K562 (cell line): ENCODE results near the gene GHITM. TPM values are rescaled to one million over a fixed set of nuclear protein-coding genes. Genes with fewer than 3 reads are reported as not detected.

Experiments used
- ATAC-seq: fragments of 200-7000 bp; cut with Tn5 transposase; 3 replicates; pipeline ENCODE4 v1.9.1; 2020; ENCODE audit warnings: moderate library complexity
- BruUV-seq: library from RNA; stranded (reverse); fragments of 400-500 nt; replicated peaks from 2 replicates; lab custom pipeline; 2021; lab: Mats Ljungman, UMichigan
- CTCF ChIA-PET: fragments of 300-600 bp; formaldehyde crosslinking; extraction: SDS; loops from one replicate; lab custom pipeline; 2021; ENCODE audit warnings: low intra/inter-chr PET ratio; lab: Yijun Ruan, JAX
- POLR2A ChIA-PET: fragments of 300-600, 350-650 bp; sonication (Branson Sonifier 250); formaldehyde crosslinking; extraction: SDS; loops from one replicate; lab custom pipeline; 2021; ENCODE audit warnings: antibody characterized with exemption, inconsistent platforms; lab: Yijun Ruan, JAX
- DNase-seq, 4 experiments: peaks; one replicate each; pipeline versions ENCODE4 v3.0.0 to v3.0.0-alpha.2; 2011 to 2018; ENCODE audit warnings: low spot score in 3 of 4, mixed read lengths in 3 of 4; ENCODE audit errors: extremely low read depth in 1 of 4
- FAIRE-seq: peaks from 2 replicates; lab custom pipeline; 2011; peaks lifted over from hg19 to GRCh38; lab: Jason Lieb, UNC
- H2AFZ ChIP-seq: 2 replicates; pipeline ENCODE4 v1.6.0; 2011; ENCODE audit warnings: low read depth, low read length, control low read depth, inconsistent platforms
- H3K27ac ChIP-seq: fragments of 200-600 bp; 3 replicates; pipeline ENCODE4 v1.8.0; 2011; ENCODE audit warnings: low read depth, mild to moderate bottlenecking, control low read depth, inconsistent platforms, low read length, moderate library complexity, mixed read lengths; ENCODE audit errors: extremely low read depth
- H3K27me3 ChIP-seq, 2 experiments: fragments of 300-600 bp in 1 of 2; 2 replicates in 1 of 2; 3 replicates in 1 of 2; pipeline versions ENCODE4 v1.6.0 to v1.8.0; 2011; ENCODE audit warnings: inconsistent platforms in 2 of 2, low read length in 2 of 2, mild to moderate bottlenecking in 1 of 2, mixed read lengths in 1 of 2, moderate library complexity in 1 of 2; ENCODE audit not compliant: control insufficient read depth in 2 of 2, insufficient read depth in 2 of 2
- H3K36me3 ChIP-seq: fragments of 300-600 bp; 3 replicates; pipeline ENCODE4 v1.8.0; 2011; ENCODE audit warnings: mild to moderate bottlenecking, low read length, inconsistent platforms; ENCODE audit not compliant: control insufficient read depth, insufficient read depth
- H3K4me1 ChIP-seq, 2 experiments: fragments of 200-600 bp in 1 of 2; replicated peaks in 1 of 2; 2 replicates in 1 of 2; 3 replicates in 1 of 2; pipeline versions ENCODE4 v1.5.1 to v1.8.0; 2011; ENCODE audit warnings: inconsistent platforms in 2 of 2, low read length in 2 of 2, mild to moderate bottlenecking in 1 of 2, mixed read lengths in 1 of 2, moderate library complexity in 1 of 2; ENCODE audit not compliant: control insufficient read depth in 2 of 2, insufficient read depth in 2 of 2
- H3K4me2 ChIP-seq: 2 replicates; pipeline ENCODE4 v1.6.1; 2011; ENCODE audit warnings: low read length, control low read depth, inconsistent platforms, mixed read lengths; ENCODE audit not compliant: insufficient read depth
- H3K4me3 ChIP-seq: fragments of 200-600 bp; sonication (generic), shearing (Covaris generic); 2 replicates; pipeline ENCODE4 v1.5.1; 2016; ENCODE audit warnings: control low read depth, inconsistent platforms
- H3K79me2 ChIP-seq: fragments of 200-600 bp; 3 replicates; pipeline ENCODE4 v1.8.0; 2011; ENCODE audit warnings: low read length, inconsistent platforms; ENCODE audit not compliant: control insufficient read depth, insufficient read depth
- H3K9ac ChIP-seq, 2 experiments: 2 replicates each; pipeline versions ENCODE4 v1.6.0 to v1.6.1; 2011; ENCODE audit warnings: low read depth in 2 of 2, low read length in 2 of 2, control low read depth in 1 of 2, inconsistent platforms in 1 of 2, mild to moderate bottlenecking in 1 of 2, mixed read lengths in 1 of 2; ENCODE audit not compliant: insufficient read depth in 1 of 2
- H3K9me1 ChIP-seq: one replicate; pipeline ENCODE4 v1.6.0; 2011; ENCODE audit warnings: inconsistent platforms, mild to moderate bottlenecking, low read length, moderate library complexity; ENCODE audit not compliant: control insufficient read depth, insufficient read depth
- H3K9me3 ChIP-seq: replicated peaks from 2 replicates; pipeline ENCODE4 v1.5.1; 2011; ENCODE audit warnings: low read depth, low read length, inconsistent platforms; ENCODE audit not compliant: control insufficient read depth, insufficient read depth
- H4K20me1 ChIP-seq: replicated peaks from 2 replicates; pipeline ENCODE4 v1.6.1; 2011; ENCODE audit warnings: low read length, inconsistent platforms, mixed read lengths; ENCODE audit not compliant: control insufficient read depth, insufficient read depth
- ATF2 ChIP-seq: sonication (generic); formaldehyde crosslinking; IDR thresholded peaks from 2 replicates; pipeline ENCODE4 v1.8.1; 2022; ENCODE audit warnings: missing genetic modification reagents
- BHLHE40 ChIP-seq: IDR thresholded peaks from 2 replicates; pipeline ENCODE4 v1.6.1; 2011; ENCODE audit warnings: low read length, improper control_type of control experiment
- CXXC5 ChIP-seq: fragments of 250-450 bp; sonication (Bioruptor Pico); IDR thresholded peaks from 2 replicates; pipeline ENCODE4 v1.8.0; 2022; ENCODE audit warnings: inconsistent platforms, mild to moderate bottlenecking, moderate library complexity
- E2F4 ChIP-seq: sonication (generic); formaldehyde crosslinking; IDR thresholded peaks from 2 replicates; pipeline ENCODE4 v1.8.0; 2022; ENCODE audit warnings: mild to moderate bottlenecking, low read depth, missing genetic modification reagents
- ELF4 ChIP-seq: fragments of 450-650 bp; formaldehyde crosslinking; IDR thresholded peaks from 2 replicates; pipeline ENCODE4 v1.4.0; 2022; ENCODE audit warnings: missing genetic modification characterization
- NFXL1 ChIP-seq: fragments of 450-650 bp; formaldehyde crosslinking; IDR thresholded peaks from 2 replicates; pipeline ENCODE4 v1.4.0; 2021; ENCODE audit warnings: mild to moderate bottlenecking
- PPARD ChIP-seq: fragments of 250-450 bp; sonication (Bioruptor Pico); IDR thresholded peaks from 2 replicates; pipeline ENCODE4 v1.8.0; 2022; ENCODE audit warnings: inconsistent platforms, mild to moderate bottlenecking, moderate library complexity
- SMARCC2 ChIP-seq: fragments of 450-650 bp; IDR thresholded peaks from 2 replicates; pipeline ENCODE4 v1.6.1; 2017; ENCODE audit warnings: antibody characterized with exemption, moderate library complexity, mild to moderate bottlenecking, low read depth
- STAG1 ChIP-seq: sonication (generic); formaldehyde crosslinking; IDR thresholded peaks from 2 replicates; pipeline ENCODE4 v1.5.0; 2020; ENCODE audit warnings: missing genetic modification reagents, borderline replicate concordance
- TBP ChIP-seq: optimal IDR thresholded peaks from 2 replicates; pipeline ENCODE3; 2011; ENCODE audit warnings: low read depth, low read length, improper control_type of control experiment
- THRAP3 ChIP-seq: fragments of 450-650 bp; IDR thresholded peaks from 2 replicates; pipeline ENCODE4 v1.6.1; 2016; ENCODE audit warnings: mild to moderate bottlenecking, inconsistent platforms, borderline replicate concordance
- TRIM24 ChIP-seq, 2 experiments: fragments of 450-650 bp; IDR thresholded peaks; 2 replicates each; pipeline ENCODE4 v1.6.1; 2016
- USF1 ChIP-seq: sonication (generic); formaldehyde crosslinking; IDR thresholded peaks from 2 replicates; pipeline ENCODE4 v1.9.0; 2022; ENCODE audit warnings: mild to moderate bottlenecking, missing genetic modification reagents
- USF2 ChIP-seq: sonication (generic); formaldehyde crosslinking; IDR thresholded peaks from 2 replicates; pipeline ENCODE4 v1.5.0; 2020; ENCODE audit warnings: missing genetic modification reagents
- ZNF551 ChIP-seq: fragments of 250-450 bp; sonication (Bioruptor Pico); IDR thresholded peaks from 2 replicates; pipeline ENCODE4 v1.5.0; 2021; ENCODE audit warnings: mild to moderate bottlenecking, moderate library complexity
- WGBS: fragments of 100-300 bp; shearing (Covaris generic); methylation state at CpG from one replicate; pipeline ENCODE4 v1.1.6; 2016; ENCODE audit warnings: low coverage, mixed read lengths; ENCODE audit not compliant: insufficient coverage; ENCODE audit errors: missing lambda C conversion rate; 5-methylcytosine and 5-hydroxymethylcytosine counted together
- in situ Hi-C: fragments of 300-500 bp; cut with MboI; formaldehyde crosslinking; loops from 4 replicates; pipeline ENCODE4 v1.15.0; 2018; ENCODE audit warnings: inconsistent platforms, mixed read lengths
- intact Hi-C: fragments of 100-400 bp; cut with micrococcal nuclease; formaldehyde crosslinking; loops from 2 replicates; pipeline ENCODE4 v1.14.2; 2022
- polyA plus RNA-seq, 8 experiments: library from polyadenylated mRNA; depleted of rRNA in 4 of 8; stranded (reverse) in 5 of 8; unstranded in 3 of 8; fragments of >200 nt; fragmentation: Nextera tagmentation in 2 of 8; fragmentation: Illumina TruSeq in 1 of 8; extraction: Ambion mirVana in 2 of 8; extraction: Trizol in 1 of 8; gene quantifications; 2 replicates each; pipeline versions ENCODE4 v1.2.1 to v1.2.3, GENCODE V29; 2011 to 2014; ENCODE audit warnings: inconsistent platforms in 1 of 8, missing spikeins in 1 of 8
- total RNA-seq, 7 experiments: library from RNA; depleted of rRNA in 6 of 7; stranded (reverse); fragments of >200 nt in 6 of 7; fragmentation: Illumina TruSeq in 2 of 7; extraction: Trizol in 2 of 7; gene quantifications; 2 replicates each; pipeline versions ENCODE4 v1.2.1 to v1.2.3, GENCODE V29; 2011 to 2021; ENCODE audit warnings: low replicate concordance in 1 of 7
- TF ChIP-seq, protein P1 (sequence below): sonication (generic); formaldehyde crosslinking; IDR thresholded peaks from 2 replicates; pipeline ENCODE4 v1.8.1; 2023; ENCODE audit warnings: mild to moderate bottlenecking, missing genetic modification reagents
- TF ChIP-seq, protein P2 (sequence below), 2 experiments: fragments of 450-650 bp; IDR thresholded peaks; 2 replicates each; pipeline ENCODE4 v1.6.1; 2016

GHITM gene
- total and polyA plus RNA-seq, 9 of the 15 experiments (the other 6 are each of a cell fraction or from before 2014, with no cell fraction given): 322 to 1,258 (median 386) TPM

DNA sequence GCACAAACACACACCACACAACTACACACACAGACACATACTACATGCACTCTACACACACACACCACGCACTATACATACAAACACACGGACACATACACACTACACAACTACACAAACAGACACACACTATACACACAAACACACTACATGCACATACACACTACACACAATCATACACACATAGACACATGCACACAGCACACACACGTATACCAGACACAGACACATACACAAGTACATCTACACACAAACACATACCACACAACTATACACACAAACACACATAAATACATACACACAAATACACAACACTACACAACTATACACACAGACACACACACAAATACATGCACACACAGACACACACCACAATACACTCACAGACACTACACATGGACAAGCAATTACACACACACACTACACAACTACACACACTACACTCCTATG is 38.9 kb downstream of the GHITM start:
- Histone ChIP-seq H3K9ac (no peak overlapping the region), H3K36me3 (no peaks in the 10 kb centered on the region), H3K4me2 (no peak overlapping the region), H3K27me3 (peaks cover 20 to 27% of the 10 kb centered on the region in 2 experiments; a peak in 4 of 5 replicates), H4K20me1 (no peaks in the 10 kb centered on the region; the same call in 1 of the 2 replicates), H2AFZ (no peak overlapping the region), H3K9me3 (no peaks in the 10 kb centered on the region), H3K27ac (no peak overlapping the region), H3K4me3 (no peak overlapping the region), H3K9me1 (no peaks in the 10 kb centered on the region), H3K79me2 (no peaks in the 10 kb centered on the region), H3K4me1 (no peaks in the 10 kb centered on the region; a peak in 1 of 5 replicates)
- WGBS: 0% methylated on average over 3 of the region's 3 CpGs
- ChIA-PET CTCF (no interaction called here), POLR2A (no interaction called here)
- DNase-seq (no peak), FAIRE-seq (peak; percentile 86), ATAC-seq (no peak)
- no TSS peak for BruUV-seq
- intact Hi-C loops (no loop called here), in situ Hi-C loops (no loop called here)
- TF ChIP-seq ELF4 (peak; percentile 74), TBP (no peak), USF1 (CRISPR knock-in tag) (no peak), NFXL1 (CRISPR knock-in tag) (no peak), BHLHE40 (no peak), USF2 (CRISPR knock-in tag) (no peak), ZNF551 (CRISPR knock-in tag) (no peak), E2F4 (no peak), CXXC5 (no peak), ATF2 (CRISPR knock-in tag) (no peak), THRAP3 (no peak), SMARCC2 (no peak), STAG1 (CRISPR knock-in tag) (no peak), PPARD (CRISPR knock-in tag) (no peak), TRIM24 (IDR thresholded peaks at IDR 0.05) (peak; percentile 8 to 40; a peak in 1 of 4 replicates)
- TF ChIP-seq, protein P1, sequence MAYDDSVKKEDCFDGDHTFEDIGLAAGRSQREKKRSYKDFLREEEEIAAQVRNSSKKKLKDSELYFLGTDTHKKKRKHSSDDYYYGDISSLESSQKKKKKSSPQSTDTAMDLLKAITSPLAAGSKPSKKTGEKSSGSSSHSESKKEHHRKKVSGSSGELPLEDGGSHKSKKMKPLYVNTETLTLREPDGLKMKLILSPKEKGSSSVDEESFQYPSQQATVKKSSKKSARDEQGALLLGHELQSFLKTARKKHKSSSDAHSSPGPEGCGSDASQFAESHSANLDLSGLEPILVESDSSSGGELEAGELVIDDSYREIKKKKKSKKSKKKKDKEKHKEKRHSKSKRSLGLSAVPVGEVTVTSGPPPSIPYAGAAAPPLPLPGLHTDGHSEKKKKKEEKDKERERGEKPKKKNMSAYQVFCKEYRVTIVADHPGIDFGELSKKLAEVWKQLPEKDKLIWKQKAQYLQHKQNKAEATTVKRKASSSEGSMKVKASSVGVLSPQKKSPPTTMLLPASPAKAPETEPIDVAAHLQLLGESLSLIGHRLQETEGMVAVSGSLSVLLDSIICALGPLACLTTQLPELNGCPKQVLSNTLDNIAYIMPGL: no peak
- TF ChIP-seq, protein P2, sequence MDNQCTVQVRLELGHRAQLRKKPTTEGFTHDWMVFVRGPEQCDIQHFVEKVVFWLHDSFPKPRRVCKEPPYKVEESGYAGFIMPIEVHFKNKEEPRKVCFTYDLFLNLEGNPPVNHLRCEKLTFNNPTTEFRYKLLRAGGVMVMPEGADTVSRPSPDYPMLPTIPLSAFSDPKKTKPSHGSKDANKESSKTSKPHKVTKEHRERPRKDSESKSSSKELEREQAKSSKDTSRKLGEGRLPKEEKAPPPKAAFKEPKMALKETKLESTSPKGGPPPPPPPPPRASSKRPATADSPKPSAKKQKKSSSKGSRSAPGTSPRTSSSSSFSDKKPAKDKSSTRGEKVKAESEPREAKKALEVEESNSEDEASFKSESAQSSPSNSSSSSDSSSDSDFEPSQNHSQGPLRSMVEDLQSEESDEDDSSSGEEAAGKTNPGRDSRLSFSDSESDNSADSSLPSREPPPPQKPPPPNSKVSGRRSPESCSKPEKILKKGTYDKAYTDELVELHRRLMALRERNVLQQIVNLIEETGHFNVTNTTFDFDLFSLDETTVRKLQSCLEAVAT (IDR thresholded peaks at IDR 0.05): peak in 1 of 2 experiments; percentile 41; a peak in 1 of 4 replicates
